Stimulated activated CD4-positive, alpha-beta T cell treated with anti-CD3 and anti-CD28 coated beads, Interleukin-4, amount 100 ng/mL, for 48 hours (primary cell): ENCODE data around the gene FBXW10B.
A peak's percentile ranks its signal among the peaks of the same experiment; 100 is the strongest.
"Not testable (repeated sequence)": the region's sequence is repeated elsewhere in the genome, so short reads cannot be mapped to it uniquely, and the experiment has no call there.

Experiments
- DNase-seq, 2 donors: peaks; one replicate each; pipeline ENCODE4 v3.0.0-alpha.2; 2020; ENCODE audit warnings: low read depth in 2 of 2

The FBXW10B gene, protein sequence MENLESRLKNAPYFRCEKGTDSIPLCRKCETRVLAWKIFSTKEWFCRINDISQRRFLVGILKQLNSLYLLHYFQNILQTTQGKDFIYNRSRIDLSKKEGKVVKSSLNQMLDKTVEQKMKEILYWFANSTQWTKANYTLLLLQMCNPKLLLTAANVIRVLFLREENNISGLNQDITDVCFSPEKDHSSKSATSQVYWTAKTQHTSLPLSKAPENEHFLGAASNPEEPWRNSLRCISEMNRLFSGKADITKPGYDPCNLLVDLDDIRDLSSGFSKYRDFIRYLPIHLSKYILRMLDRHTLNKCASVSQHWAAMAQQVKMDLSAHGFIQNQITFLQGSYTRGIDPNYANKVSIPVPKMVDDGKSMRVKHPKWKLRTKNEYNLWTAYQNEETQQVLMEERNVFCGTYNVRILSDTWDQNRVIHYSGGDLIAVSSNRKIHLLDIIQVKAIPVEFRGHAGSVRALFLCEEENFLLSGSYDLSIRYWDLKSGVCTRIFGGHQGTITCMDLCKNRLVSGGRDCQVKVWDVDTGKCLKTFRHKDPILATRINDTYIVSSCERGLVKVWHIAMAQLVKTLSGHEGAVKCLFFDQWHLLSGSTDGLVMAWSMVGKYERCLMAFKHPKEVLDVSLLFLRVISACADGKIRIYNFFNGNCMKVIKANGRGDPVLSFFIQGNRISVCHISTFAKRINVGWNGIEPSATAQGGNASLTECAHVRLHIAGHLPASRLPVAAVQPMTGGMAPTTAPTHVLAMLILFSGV

DNA sequence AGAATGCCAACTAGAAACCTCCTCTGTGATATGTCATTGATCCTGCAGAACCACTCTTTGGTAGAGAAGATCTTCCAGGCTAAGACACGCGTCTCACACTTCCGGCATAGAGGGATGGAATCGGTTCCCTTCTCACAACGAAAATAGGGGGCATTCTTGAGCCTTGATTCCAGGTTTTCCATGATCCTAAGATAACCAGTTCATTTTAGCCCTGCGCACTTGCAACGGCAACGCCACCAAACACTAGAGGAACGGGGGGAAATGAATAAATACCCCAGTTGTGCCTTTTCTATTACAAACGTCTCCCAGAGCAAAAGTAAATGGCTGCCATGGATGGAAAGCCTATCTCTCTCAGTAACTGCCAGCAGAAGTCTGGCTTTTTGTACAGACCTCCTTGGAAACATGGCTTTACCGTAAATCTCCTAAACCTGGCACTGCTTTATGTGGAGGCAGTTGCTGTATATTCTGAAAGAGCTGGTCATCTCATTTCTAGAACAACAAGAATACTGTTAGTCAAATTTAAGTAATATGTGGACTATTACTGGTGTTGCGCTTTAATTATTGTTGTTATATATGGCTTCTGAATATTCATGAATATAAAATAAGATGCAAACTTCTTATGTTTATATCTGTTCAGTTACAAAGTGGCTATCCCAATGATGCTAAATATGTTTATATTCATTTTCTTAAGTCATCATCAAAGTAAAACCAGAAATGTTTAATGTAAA lies at the start of gene FBXW10B:
Gene FBXW10B, minus strand, starts transcription at position 374 of the 728 bp plus-strand sequence. Its CDS starts 192 bp downstream, at position 182.
- DNase-seq: not testable (repeated sequence)

DNA sequence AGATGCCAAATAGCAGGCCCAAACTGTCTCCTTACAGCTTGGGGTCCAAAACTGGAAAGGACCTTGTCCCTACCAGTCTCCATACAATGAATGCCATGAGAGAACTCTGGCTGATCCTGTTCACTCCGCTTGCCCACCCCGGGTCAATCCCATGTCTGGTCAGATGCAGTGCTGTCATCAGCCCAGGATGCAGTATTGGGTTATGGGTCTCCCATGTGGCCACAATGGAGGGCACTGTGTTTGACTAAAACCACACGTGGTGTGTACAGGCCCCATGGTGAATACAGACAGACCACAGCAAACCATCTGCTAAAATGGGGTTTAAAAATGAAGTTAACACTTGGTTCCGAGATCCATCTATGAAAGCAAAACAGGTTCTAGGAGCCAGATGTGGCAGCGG lies 44.2 kb upstream of the FBXW10B start:
- no peak for DNase-seq

DNA sequence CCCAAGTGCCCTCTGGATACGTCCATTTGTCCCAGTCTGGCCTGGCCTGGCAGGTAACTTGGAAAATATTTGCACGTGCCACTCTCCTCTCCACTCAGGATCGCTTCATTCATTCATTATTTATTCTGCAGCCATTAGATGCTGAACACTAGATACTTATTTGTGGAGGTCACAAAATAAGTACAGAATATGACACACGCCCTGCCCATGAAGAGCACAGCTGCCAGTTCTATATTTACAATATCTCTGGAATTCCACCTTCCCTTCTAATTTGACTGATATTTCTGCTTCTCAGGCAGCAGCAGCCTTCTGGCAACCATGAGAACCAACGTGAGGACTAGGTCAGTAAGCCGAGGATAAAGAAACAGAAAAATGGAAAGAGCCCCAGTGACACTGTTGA lies 43.7 kb upstream of the FBXW10B start:
- no peak for DNase-seq

DNA sequence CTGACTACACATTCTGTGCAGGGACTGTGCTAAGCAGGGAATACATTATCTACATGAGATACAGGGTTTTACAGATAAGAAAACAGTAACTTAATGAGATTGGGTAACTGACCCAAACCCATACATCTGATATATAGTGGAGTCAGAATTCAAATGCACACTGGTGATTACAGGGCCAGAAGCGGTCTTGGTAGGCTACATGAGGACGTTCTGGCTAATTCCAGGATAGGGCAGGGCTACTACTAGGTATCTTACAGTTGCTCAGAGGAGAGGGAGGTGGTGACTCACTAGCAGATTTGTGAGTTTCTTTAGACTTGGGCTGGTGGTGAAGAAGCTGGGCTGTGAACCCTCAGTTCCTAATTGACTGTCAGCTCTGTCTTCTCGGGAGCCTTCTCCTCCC lies 43.2 kb upstream of the FBXW10B start:
- no peak for DNase-seq

DNA sequence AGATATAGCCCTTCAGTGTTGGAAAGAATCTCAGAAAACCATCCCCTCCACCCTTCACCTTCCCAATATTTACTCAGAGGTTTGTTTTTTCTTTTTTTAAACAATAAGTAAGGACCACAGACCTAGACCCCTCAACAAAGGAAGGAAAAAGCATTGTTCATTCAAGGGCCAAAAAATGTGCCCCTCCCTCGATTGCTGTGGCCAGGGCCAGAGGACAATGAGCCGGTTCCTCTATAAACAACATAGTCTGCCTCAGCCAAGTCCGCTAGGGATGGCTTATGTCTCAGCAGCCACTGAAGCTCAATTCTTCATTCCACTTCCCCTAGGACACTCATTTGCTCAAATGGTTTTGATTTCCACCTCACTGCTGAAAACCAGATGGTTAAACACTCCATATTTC lies 40.6 kb upstream of the FBXW10B start:
- DNase-seq: no peak

DNA sequence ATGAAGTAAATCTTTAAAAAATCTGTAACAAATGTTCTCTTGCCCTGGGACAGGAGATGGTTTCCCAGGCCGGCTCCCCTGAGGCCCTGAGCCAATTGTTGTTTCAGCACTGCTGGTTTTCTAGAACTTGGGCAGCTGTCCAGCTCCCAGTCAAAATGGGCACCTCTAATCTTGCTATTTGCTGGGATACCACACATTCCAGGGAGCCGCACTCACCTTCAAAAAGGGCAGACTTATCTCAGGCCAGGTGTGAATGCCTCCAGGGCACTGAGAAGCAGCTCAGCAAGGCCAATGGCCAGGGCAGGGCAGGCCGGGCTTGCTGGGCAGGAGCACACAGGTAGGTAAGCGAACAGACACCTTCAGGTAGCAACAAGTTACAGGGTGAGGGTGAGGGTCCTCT lies 40.2 kb upstream of the FBXW10B start:
- DNase-seq: no peak

DNA sequence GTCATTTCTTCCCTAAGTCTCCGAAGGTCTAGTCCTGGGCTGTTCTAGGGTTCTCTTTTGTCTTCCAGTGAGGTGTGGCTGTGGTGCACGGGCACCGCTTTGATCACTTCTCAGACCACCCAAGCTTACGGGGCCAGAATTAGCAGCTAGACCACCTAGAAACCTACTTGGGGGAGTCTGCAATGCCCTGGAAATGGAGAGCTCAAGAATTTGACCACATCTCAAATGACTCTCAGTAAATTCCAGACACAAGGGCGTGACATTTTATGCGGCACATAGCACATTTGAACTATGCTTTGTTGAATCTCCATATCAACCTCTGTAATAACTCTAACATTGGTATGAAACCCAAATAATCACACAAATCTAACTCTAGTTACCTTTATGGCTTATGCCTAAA lies 39.7 kb upstream of the FBXW10B start:
- no peak for DNase-seq

DNA sequence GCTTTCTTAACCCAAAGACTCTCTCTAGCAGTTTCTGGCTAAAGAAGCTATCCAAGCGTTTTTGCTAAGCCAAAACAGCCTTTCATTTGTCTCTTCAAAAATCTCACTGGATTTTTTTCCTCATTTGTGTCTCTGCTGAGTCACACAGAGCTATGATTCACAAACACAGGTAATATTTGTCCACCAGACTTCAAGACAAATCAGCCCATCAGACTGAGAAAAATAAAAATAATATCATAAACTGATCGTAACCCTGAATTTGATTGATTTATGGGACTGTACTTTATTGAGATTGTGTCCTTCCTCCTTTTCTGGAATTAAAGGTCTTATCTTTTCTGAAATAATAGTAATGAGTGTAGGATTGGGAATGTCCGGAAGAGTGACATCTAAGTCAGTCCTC lies 38.8 kb upstream of the FBXW10B start:
- DNase-seq: no peak

DNA sequence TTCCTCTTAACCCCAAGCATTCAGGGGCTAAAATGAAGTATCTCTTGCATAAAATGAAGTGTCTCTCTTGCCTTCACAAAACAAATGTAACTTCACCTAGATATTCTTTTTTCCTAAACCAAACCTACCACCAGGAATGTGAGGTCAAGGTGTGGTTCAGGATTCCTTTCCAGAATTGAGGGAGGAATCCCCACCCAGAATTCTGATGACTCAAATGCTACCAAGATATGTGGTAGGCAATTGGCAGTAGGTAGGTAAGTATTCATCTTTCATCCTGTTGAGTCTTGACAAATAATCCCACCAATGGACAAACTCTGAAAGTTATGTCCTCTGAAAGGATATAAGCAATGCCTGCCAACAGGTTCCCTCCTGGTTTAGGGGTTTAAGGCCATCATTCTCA lies 38.4 kb upstream of the FBXW10B start:
- no peak for DNase-seq

DNA sequence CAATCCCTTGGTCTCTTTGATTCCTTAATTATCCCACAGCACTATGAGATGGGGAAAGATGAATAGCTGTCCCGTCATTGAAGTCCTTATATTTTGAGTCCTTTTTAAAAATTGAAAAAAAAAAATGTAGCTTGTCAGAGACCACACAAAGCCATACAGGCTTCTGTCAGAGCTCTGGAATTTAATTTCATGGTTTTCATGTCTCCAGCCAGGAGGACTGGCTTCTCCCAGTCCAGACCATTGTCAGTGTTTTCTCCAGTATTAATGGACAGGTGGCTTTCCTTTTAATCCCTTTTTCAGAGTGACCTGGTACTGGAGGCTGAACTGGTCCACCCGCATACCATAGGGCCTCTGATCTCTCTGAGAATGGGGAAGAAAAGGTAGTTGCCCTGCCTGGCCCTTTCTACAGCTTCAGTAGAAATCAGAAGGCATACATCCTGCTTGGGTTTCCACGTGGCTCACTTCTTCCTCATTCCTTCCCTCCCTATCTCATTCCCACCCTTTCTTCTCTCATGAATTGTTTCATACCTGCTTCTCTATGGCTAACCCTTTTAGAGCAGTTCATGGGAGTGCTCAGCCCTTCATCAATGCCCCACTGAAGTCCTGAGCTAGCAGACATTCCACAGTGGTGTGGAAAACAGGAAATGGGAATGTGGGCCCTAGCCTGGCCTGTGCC lies 35.5 kb upstream of the FBXW10B start:
- DNase-seq: no peak

DNA sequence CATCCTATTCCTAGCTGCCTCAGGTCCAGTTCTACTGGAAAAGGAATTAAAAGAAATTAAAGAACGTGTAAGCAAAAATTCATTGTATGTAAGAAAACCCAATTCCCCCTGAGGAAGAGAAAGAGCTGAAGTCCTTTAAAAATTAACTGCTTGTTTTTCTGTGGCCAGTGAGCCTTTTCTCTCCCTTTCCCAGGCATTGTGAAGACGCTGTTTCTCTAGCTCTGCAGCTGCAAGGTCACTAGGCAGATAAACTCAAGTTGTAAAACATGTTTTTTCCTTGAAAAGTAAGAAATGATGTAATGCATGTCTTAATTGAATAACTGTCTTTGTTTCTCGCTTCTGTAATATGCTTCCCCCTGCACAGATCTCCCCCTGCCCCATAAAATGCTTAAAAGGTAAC lies 34.9 kb upstream of the FBXW10B start:
- not testable (repeated sequence) for DNase-seq

DNA sequence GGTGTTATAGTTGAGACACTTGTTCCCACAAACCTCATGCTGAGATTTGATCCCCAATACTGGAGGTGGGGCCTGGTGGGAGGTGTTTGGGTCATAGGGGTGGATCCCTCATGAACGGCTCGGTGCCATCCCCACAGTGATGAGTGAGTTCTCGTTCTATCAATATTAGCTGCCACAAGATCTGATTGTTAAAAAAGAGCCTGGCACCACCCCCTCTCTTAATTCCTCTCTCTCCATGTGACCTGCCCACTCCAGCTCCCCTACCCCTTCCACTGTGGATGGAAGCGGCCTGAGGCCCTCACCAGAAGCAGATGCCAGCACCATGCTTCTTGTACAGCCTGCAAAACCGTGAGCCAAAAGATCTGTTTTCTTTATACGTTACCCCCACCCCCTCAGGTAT lies 33.5 kb upstream of the FBXW10B start:
- DNase-seq: no peak

DNA sequence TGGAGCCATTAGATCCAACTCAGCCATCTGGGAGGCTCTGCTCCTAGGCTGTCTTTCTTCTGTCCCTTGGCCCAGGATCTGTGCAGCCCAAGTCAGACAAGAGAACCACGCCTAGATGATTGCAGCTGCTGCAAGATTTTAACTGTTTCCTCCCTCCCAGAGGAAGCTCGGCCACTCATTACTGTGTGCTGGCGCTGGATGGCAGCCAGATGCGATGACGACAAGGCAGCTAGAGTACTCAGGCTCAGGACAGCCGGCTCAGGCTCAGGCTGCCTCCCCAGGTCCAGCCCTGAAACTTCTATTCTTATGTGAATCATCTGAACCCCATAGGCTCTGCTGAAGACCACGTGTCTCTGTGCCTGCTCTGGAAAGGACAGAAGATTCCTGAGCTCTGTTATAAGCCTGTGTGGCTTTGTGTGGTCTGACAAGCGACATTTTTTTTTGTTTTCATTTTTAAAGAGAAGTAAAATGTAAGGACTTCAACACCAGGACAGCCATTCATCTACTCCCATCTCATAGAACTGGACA lies 32.1 kb upstream of the FBXW10B start:
- DNase-seq: peak in 1 of 2 donors; percentile 1

DNA sequence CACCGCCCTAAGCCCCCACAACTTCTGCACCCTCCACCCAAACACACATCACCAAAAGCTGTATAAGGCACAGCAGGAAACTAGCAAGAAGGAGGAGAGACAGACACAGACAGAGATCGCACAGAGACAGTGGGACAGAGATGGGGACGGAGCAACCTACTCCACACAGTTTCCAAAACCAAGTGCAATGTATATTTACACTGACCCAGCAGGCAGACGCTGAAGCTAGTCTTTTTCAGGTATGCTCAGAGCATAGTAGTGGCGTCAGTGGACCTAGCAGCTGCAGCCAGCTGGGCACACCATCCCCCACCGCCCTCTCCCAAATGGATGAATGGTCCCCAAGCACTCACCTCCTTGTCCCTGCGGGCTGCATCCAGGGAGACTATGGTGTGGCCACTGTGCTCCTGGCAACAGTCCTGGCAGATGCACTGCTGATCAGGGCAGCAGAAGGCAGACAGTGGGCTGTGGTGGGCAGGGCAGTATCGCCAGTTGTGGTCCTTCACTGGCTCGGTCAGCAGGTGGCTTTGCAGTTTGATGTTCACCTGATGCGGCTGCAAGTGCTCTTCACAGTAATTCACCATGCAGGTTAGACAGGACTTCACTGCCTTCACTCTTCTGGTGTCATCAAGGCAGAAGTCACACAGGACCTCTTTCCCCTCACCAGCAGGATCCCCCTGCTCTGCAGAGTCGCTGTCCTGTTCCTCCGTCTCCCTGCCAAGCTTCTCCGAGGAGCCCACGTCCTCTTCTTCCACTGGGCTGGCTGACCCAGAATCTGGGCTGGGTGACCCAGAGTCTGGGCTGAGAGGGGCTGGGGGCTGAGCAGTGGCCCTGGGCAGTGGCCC lies 31.5 kb upstream of the FBXW10B start:
- DNase-seq: no peak

DNA sequence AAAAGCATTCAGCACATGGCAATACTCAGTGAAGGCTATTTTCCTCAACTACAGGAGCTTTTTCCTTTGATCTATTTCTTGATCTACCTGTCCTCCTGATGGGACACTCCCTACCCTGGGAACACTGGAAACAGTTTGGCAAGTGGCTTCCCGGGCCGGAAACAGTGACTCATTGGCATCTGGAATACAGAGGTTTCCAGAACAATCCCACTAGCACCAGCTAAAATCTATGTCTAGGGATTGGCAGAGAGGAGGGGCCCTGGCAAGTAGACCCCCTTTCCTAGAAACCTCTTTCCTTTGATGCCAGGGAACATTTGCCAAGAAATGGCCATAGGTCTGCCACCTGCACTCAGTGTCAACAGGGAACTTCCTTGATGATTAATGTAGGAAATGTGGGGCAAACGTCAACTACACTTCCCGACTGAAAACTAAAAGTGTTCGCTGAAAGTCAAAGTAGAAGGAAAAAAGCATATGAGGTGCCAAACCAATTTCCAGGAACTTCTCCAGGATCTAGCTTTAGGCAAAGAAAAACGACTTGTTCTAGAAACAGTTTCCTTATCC lies 30.4 kb upstream of the FBXW10B start:
- no peak for DNase-seq

DNA sequence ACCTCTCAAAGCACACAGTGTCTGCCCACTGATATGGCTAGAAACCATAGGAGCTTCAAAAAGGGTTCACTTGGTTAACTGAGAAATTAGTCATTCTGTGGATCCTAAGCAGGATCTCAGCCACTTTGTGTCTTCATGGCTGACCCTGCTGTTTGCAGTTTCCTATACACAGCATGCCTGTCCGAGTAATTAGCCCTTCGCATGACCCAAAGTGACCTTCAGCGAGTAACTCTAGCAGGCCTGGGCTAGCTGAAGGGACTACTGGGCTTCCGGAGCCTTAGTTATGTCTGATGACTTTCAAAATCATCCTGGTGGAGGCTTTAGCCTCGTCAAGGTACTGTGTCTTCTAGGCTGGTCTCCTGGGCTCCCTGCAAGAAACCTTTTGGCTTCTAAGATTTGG lies 28.9 kb upstream of the FBXW10B start:
- DNase-seq: no peak

DNA sequence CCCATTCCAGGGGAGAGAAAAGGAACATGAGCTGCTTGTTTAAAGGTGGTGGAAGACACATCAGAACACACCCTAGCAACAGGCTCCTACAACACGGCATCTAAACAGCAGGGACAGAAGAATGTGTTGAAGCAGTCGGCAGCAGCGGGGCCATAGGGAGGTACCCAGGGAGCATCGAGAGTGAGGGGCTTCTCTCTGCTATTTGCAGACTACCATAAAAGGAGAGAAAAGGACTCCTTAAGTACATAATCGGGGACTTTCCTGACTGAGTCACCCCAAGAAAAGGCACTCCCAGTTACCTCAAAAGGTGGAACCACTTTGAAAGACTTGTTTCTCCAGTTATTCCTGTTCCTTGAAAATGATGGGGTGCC lies 26.4 kb upstream of the FBXW10B start:
- not testable (repeated sequence) for DNase-seq

DNA sequence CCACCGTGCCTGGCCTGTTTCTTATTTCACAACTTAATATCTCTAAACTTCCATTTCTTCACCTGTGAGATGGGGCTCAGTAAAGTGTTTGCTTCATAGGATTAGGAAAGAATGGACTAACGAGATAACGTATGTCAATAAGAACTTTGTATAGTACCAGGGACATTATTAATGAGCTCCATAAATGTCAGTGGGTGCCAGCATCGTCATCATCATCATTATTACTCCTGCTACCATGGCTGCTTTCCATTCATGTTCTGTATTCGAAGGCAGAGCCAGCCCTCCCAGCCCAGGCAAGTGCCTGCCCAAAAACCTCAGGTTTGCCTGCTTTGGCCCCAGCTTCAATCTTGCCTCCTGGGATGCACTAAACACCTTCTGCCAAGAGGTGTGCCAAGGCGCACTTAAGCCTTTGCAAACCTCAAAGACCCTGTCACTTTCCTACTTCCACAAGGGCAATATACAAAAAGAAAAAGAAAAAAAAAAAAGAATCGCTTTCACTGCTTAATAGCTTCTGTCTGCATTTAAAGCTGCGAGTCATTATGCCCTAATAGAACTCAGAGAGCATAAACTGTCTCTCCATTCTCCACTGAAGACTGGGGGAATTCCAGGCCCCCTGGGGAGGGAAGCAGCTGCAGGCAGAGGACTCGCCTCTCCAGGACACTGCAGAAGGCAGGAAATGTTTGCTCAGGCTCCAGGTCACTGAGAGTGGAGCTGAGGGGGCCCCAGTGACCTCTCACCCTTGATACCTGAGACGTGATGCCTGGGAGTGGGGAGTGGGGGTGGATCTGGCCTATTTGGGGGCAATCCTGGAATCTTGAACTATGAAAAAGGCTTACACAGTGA lies 25.8 kb upstream of the FBXW10B start:
- not testable (repeated sequence) for DNase-seq

DNA sequence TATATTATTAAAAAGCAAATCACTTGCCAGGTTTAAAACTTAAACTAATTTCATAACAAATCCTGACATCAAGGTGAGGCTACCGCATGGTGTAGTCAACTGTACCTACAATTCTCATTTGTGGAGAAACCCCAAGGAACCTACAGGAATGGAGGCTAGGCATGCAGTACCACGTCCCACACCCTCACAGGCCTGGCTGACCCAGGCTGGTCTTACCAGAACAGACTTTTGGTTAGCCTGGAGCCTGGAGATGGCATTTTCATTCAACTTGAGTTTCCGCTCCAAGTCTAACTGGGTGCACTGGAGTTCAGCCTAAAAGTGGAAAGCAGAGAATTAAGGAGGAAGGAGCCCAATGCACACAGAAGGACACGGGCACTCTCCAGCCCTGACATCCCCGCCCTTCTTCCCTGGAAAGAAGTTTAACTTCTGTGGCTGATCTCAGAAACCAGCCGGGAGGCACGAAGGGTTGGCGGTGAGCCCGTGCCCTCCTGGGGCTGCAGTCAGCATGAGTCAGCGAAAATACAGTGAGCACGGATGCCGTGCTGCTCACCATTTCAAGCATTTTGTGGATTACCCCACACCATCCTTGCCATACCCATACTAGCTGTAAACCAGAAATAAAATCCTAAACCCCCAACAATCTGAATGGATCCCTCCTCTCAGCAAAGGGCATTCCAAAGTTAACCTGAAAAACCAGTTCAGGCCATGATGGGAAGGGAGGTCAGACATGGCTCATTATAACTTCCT lies 23.2 kb upstream of the FBXW10B start:
- DNase-seq: not testable (repeated sequence)
